K562 (cell line): ENCODE data around the gene BRD3. TPM values are rescaled to one million over a fixed set of nuclear protein-coding genes. Genes with fewer than 3 reads are reported as not detected.

Experiments used
- ARNT ChIP-seq, 2 experiments: fragments of 450-650 bp; IDR thresholded peaks; 2 replicates each; pipeline ENCODE4 v1.6.1; 2016; ENCODE audit warnings: mild to moderate bottlenecking in 1 of 2
- CAMTA2 ChIP-seq: fragments of 250-450 bp; sonication (Bioruptor Pico); conservative IDR thresholded peaks from 2 replicates; pipeline ENCODE4 v1.5.1; 2022
- E2F3 ChIP-seq: fragments of 250-450 bp; sonication (Bioruptor Pico); IDR thresholded peaks from 2 replicates; pipeline ENCODE4 v1.4.0; 2020; ENCODE audit warnings: mild to moderate bottlenecking
- HMGXB4 ChIP-seq: sonication (generic); formaldehyde crosslinking; IDR thresholded peaks from 2 replicates; pipeline ENCODE4 v1.8.1; 2023; ENCODE audit warnings: mild to moderate bottlenecking, missing genetic modification reagents
- MBD1 ChIP-seq: fragments of 250-450 bp; sonication (Bioruptor Pico); IDR thresholded peaks from 2 replicates; pipeline ENCODE4 v1.8.0; 2022; ENCODE audit warnings: inconsistent platforms
- NCOA2 ChIP-seq, 2 experiments: fragments of 450-650 bp; IDR thresholded peaks; 2 replicates each; pipeline ENCODE4 v1.6.1; 2018; ENCODE audit warnings: mild to moderate bottlenecking in 2 of 2, moderate library complexity in 1 of 2; ENCODE audit not compliant: partially characterized antibody in 2 of 2
- polyA plus RNA-seq, 8 experiments: library from polyadenylated mRNA; depleted of rRNA in 4 of 8; stranded (reverse) in 5 of 8; unstranded in 3 of 8; fragments of >200 nt; fragmentation: Nextera tagmentation in 2 of 8; fragmentation: Illumina TruSeq in 1 of 8; extraction: Ambion mirVana in 2 of 8; extraction: Trizol in 1 of 8; gene quantifications; 2 replicates each; pipeline versions ENCODE4 v1.2.1 to v1.2.3, GENCODE V29; 2011 to 2014; ENCODE audit warnings: inconsistent platforms in 1 of 8, missing spikeins in 1 of 8
- total RNA-seq, 7 experiments: library from RNA; depleted of rRNA in 6 of 7; stranded (reverse); fragments of >200 nt in 6 of 7; fragmentation: Illumina TruSeq in 2 of 7; extraction: Trizol in 2 of 7; gene quantifications; 2 replicates each; pipeline versions ENCODE4 v1.2.1 to v1.2.3, GENCODE V29; 2011 to 2021; ENCODE audit warnings: low replicate concordance in 1 of 7
- TF ChIP-seq, protein P1 (sequence below): sonication (generic); formaldehyde crosslinking; IDR thresholded peaks from 2 replicates; pipeline ENCODE4 v1.8.0; 2022; ENCODE audit warnings: mild to moderate bottlenecking, missing genetic modification reagents

The BRD3 gene
- total and polyA plus RNA-seq, 9 of the 15 experiments (the other 6 are each of a cell fraction or from before 2014, with no cell fraction given) = 0.82 to 37.1 (median 4.2) TPM

GRCh38 chr9:133998915-133999595 is 68.8 kb downstream of the BRD3 start (continued):
- TF ChIP-seq, protein P1, sequence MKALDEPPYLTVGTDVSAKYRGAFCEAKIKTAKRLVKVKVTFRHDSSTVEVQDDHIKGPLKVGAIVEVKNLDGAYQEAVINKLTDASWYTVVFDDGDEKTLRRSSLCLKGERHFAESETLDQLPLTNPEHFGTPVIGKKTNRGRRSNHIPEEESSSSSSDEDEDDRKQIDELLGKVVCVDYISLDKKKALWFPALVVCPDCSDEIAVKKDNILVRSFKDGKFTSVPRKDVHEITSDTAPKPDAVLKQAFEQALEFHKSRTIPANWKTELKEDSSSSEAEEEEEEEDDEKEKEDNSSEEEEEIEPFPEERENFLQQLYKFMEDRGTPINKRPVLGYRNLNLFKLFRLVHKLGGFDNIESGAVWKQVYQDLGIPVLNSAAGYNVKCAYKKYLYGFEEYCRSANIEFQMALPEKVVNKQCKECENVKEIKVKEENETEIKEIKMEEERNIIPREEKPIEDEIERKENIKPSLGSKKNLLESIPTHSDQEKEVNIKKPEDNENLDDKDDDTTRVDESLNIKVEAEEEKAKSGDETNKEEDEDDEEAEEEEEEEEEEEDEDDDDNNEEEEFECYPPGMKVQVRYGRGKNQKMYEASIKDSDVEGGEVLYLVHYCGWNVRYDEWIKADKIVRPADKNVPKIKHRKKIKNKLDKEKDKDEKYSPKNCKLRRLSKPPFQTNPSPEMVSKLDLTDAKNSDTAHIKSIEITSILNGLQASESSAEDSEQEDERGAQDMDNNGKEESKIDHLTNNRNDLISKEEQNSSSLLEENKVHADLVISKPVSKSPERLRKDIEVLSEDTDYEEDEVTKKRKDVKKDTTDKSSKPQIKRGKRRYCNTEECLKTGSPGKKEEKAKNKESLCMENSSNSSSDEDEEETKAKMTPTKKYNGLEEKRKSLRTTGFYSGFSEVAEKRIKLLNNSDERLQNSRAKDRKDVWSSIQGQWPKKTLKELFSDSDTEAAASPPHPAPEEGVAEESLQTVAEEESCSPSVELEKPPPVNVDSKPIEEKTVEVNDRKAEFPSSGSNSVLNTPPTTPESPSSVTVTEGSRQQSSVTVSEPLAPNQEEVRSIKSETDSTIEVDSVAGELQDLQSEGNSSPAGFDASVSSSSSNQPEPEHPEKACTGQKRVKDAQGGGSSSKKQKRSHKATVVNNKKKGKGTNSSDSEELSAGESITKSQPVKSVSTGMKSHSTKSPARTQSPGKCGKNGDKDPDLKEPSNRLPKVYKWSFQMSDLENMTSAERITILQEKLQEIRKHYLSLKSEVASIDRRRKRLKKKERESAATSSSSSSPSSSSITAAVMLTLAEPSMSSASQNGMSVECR = no peak
- TF ChIP-seq MBD1 (CRISPR knock-in tag) (no peak), NCOA2 (IDR thresholded peaks at IDR 0.05; ENCODE audit: partially characterized antibody in 2 of 2) (no peak), ARNT (IDR thresholded peaks at IDR 0.05) (no peak), HMGXB4 (CRISPR knock-in tag) (no peak), CAMTA2 (CRISPR knock-in tag) (no peak), E2F3 (CRISPR knock-in tag) (no peak)
